ENCODE measurements around the gene KLK12. TPM values are rescaled to one million over a fixed set of nuclear protein-coding genes. Genes with fewer than 3 reads are reported as not detected.

The KLK12 gene
- total RNA-seq, 2 donors from 2014 or later, result not detected

- TF ChIP-seq CTCF (IDR thresholded peaks at IDR 0.05), result no peak
- no peak for TF ChIP-seq POLR2A (IDR thresholded peaks at IDR 0.05)
- 54 to 56% methylated on average over 4 of the region's 4 CpGs for WGBS, 2 donors
- H3K27ac ChIP-seq, result no peak overlapping the region
- ATAC-seq (no peak), DNase-seq (no peak)
- H3K4me1 ChIP-seq, result no peaks in the 10 kb centered on the region
- H3K27me3 ChIP-seq, result peaks cover 0 to 3% of the 10 kb centered on the region in 2 donors
- no peak overlapping the region for H3K4me3 ChIP-seq
- no peaks in the 10 kb centered on the region for H3K9me3 ChIP-seq
- H3K36me3 ChIP-seq (replicated peaks in 1 of 2; ENCODE audit: insufficient read depth in 1 of 2, low read depth in 2 of 2), result no peaks in the 10 kb centered on the region
- intact Hi-C loops (cut with DNase I), result no loop called here
Observed at GRCh38 chr19:51010066-51010795, 24.6 kb downstream of the KLK12 start.

GRCh38 chr19:51009061-51009891, 25.5 kb downstream of the KLK12 start:
- intact Hi-C loops (cut with DNase I), result no loop called here
- ATAC-seq (no peak), DNase-seq (no peak)
- TF ChIP-seq POLR2A (IDR thresholded peaks at IDR 0.05) (no peak), CTCF (IDR thresholded peaks at IDR 0.05) (no peak)
- Histone ChIP-seq H3K4me1 (no peaks in the 10 kb centered on the region), H3K4me3 (no peak overlapping the region), H3K36me3 (replicated peaks in 1 of 2; ENCODE audit: insufficient read depth in 1 of 2, low read depth in 2 of 2) (no peaks in the 10 kb centered on the region), H3K27ac (no peak overlapping the region), H3K27me3 (peaks cover 0 to 1% of the 10 kb centered on the region in 2 donors), H3K9me3 (no peaks in the 10 kb centered on the region)
- 42 to 59% methylated on average over 6 to 19 of the region's 19 CpGs for WGBS, 2 donors

- intact Hi-C loops (cut with DNase I), result no loop called here
- Histone ChIP-seq H3K4me3 (no peak overlapping the region), H3K4me1 (no peaks in the 10 kb centered on the region), H3K27ac (no peak overlapping the region), H3K9me3 (no peaks in the 10 kb centered on the region), H3K27me3 (no peaks in the 10 kb centered on the region), H3K36me3 (replicated peaks in 1 of 2; ENCODE audit: insufficient read depth in 1 of 2, low read depth in 2 of 2) (no peaks in the 10 kb centered on the region)
- no peak for ATAC-seq
- no peak for DNase-seq
- WGBS, 2 donors, result 60 to 63% methylated on average over 3 of the region's 3 CpGs
- TF ChIP-seq CTCF (IDR thresholded peaks at IDR 0.05) (no peak), POLR2A (IDR thresholded peaks at IDR 0.05) (no peak)
Observed at GRCh38 chr19:51007488-51007887, 27.3 kb downstream of the KLK12 start.

GRCh38 chr19:51006406-51006805, 28.4 kb downstream of the KLK12 start:
- 30 to 31% methylated on average over 7 to 8 of the region's 8 CpGs for WGBS, 2 donors
- Histone ChIP-seq H3K9me3 (no peaks in the 10 kb centered on the region), H3K36me3 (replicated peaks in 1 of 2; ENCODE audit: insufficient read depth in 1 of 2, low read depth in 2 of 2) (no peaks in the 10 kb centered on the region), H3K4me3 (no peak overlapping the region), H3K27ac (no peak overlapping the region), H3K4me1 (no peaks in the 10 kb centered on the region), H3K27me3 (no peaks in the 10 kb centered on the region)
- intact Hi-C loops (cut with DNase I), result no loop called here
- ATAC-seq (no peak), DNase-seq (no peak)
- TF ChIP-seq CTCF (IDR thresholded peaks at IDR 0.05) (no peak), POLR2A (IDR thresholded peaks at IDR 0.05) (no peak)

All from body of pancreas (tissue), 4 donors.